A673 (cell line): ENCODE results near the gene MPPED2. TPM values are rescaled to one million over a fixed set of nuclear protein-coding genes. Genes with fewer than 3 reads are reported as not detected.

Experiments used
- BruUV-seq: library from RNA; stranded (reverse); fragments of 400-500 nt; replicated peaks from 2 replicates; lab custom pipeline; 2021; lab: Mats Ljungman, UMichigan
- CTCF ChIA-PET: fragments of 300-600 bp; sonication (Branson Sonifier 250); formaldehyde crosslinking; loops from one replicate; lab custom pipeline; 2022; ENCODE audit warnings: antibody characterized with exemption; lab: Charles Lee
- POLR2A ChIA-PET: fragments of 300-600 bp; sonication (Branson Sonifier 250); formaldehyde crosslinking; loops from one replicate; lab custom pipeline; 2022; ENCODE audit warnings: antibody characterized with exemption; ENCODE audit not compliant: low non-redundant PET; lab: Charles Lee
- DNase-seq: peaks from one replicate; pipeline ENCODE4 v3.0.0-alpha.2; 2015; ENCODE audit warnings: low spot score
- H3K27ac ChIP-seq: fragments of 200-600 bp; sonication (generic); 2 replicates; pipeline ENCODE4 v1.5.1; 2016; ENCODE audit warnings: mixed run types, low read depth, mild to moderate bottlenecking, mixed read lengths, antibody characterized with exemption, low read length; ENCODE audit not compliant: poor library complexity, severe bottlenecking
- H3K27me3 ChIP-seq: fragments of 200-600 bp; sonication (generic); replicated peaks from 2 replicates; pipeline ENCODE4 v1.6.1; 2017; ENCODE audit warnings: mixed run types, low read depth, mild to moderate bottlenecking, mixed read lengths, antibody characterized with exemption, low read length; ENCODE audit not compliant: insufficient read depth, poor library complexity
- H3K36me3 ChIP-seq: fragments of 200-600 bp; sonication (generic); 2 replicates; pipeline ENCODE4 v1.6.1; 2016; ENCODE audit warnings: mixed run types, mild to moderate bottlenecking, mixed read lengths, antibody characterized with exemption, low read length; ENCODE audit not compliant: insufficient read depth, poor library complexity, severe bottlenecking
- H3K4me1 ChIP-seq: fragments of 200-600 bp; sonication (generic); 2 replicates; pipeline ENCODE4 v1.6.1; 2017; ENCODE audit warnings: mixed run types, mild to moderate bottlenecking, mixed read lengths, antibody characterized with exemption, low read length; ENCODE audit not compliant: insufficient read depth, poor library complexity, severe bottlenecking
- H3K4me3 ChIP-seq: fragments of 200-600 bp; sonication (generic); 2 replicates; pipeline ENCODE4 v1.5.1; 2016; ENCODE audit warnings: low read depth, mixed run types, mild to moderate bottlenecking, mixed read lengths, low read length; ENCODE audit not compliant: poor library complexity, severe bottlenecking
- H3K9me3 ChIP-seq: fragments of 200-600 bp; sonication (generic); 2 replicates; pipeline ENCODE4 v1.6.1; 2016; ENCODE audit warnings: mixed run types, low read depth, mild to moderate bottlenecking, mixed read lengths, antibody characterized with exemption, low read length; ENCODE audit not compliant: poor library complexity, severe bottlenecking
- EZH2 ChIP-seq: fragments of 200-600 bp; sonication (generic); IDR thresholded peaks from 2 replicates; pipeline ENCODE4 v1.6.1; 2017; ENCODE audit warnings: borderline replicate concordance, low read depth, mild to moderate bottlenecking, mixed read lengths, antibody characterized with exemption, low read length; ENCODE audit not compliant: poor library complexity, severe bottlenecking
- intact Hi-C: fragments of 100-400 bp; cut with micrococcal nuclease; formaldehyde crosslinking; loops from one replicate; pipeline ENCODE4 v1.10.0; 2022; ENCODE audit not compliant: unreplicated experiment
- total RNA-seq: library from RNA; stranded (reverse); gene quantifications from 2 replicates; pipeline ENCODE4 v1.2.3, GENCODE V29; 2021
- TF ChIP-seq, protein P1 (sequence below): fragments of 300-800, 200-600 bp; sonication (generic); conservative IDR thresholded peaks from 2 replicates; pipeline ENCODE4 v1.5.1; 2017; ENCODE audit warnings: low read depth, mild to moderate bottlenecking, antibody characterized with exemption, low read length, moderate library complexity, mixed read lengths

MPPED2 gene
- total RNA-seq, 1 experiment from 2014 or later = 2.0 TPM

GRCh38 chr11:30549565-30549964, 36.6 kb downstream of the MPPED2 start:
- DNase-seq = no peak
- H3K9me3 ChIP-seq = no peaks in the 10 kb centered on the region
- no peak overlapping the region for H3K4me3 ChIP-seq
- no peak for TF ChIP-seq EZH2
- TF ChIP-seq, protein P1, sequence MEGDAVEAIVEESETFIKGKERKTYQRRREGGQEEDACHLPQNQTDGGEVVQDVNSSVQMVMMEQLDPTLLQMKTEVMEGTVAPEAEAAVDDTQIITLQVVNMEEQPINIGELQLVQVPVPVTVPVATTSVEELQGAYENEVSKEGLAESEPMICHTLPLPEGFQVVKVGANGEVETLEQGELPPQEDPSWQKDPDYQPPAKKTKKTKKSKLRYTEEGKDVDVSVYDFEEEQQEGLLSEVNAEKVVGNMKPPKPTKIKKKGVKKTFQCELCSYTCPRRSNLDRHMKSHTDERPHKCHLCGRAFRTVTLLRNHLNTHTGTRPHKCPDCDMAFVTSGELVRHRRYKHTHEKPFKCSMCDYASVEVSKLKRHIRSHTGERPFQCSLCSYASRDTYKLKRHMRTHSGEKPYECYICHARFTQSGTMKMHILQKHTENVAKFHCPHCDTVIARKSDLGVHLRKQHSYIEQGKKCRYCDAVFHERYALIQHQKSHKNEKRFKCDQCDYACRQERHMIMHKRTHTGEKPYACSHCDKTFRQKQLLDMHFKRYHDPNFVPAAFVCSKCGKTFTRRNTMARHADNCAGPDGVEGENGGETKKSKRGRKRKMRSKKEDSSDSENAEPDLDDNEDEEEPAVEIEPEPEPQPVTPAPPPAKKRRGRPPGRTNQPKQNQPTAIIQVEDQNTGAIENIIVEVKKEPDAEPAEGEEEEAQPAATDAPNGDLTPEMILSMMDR = no peak
- no peaks in the 10 kb centered on the region for H3K27me3 ChIP-seq
- H3K36me3 ChIP-seq = no peaks in the 10 kb centered on the region
- intact Hi-C loops = no loop called here
- H3K4me1 ChIP-seq = no peaks in the 10 kb centered on the region
- ChIA-PET CTCF (no interaction called here), POLR2A (no interaction called here)
- no TSS peak for BruUV-seq
- no peak overlapping the region for H3K27ac ChIP-seq

DNA sequence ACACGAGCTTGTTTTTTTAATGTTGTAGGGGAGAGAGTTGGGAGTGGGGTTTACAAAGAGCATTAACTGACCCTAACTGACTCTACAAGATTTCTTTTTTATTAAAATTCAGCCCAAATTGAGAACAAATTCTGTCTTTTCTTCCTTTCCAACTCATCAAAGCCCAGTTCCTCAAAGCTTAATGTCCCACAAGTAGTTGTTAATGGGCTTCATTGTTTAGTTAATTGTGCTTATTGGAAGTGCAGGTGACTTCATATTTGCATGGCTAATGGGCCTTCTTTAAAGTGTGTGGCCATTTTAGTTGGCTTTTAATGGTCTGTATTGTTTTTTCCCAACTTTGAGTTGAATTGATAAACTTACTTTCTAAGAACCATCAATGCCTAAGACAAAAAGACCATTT, 39.8 kb downstream of the MPPED2 start:
- Histone ChIP-seq H3K9me3 (no peaks in the 10 kb centered on the region), H3K4me1 (no peaks in the 10 kb centered on the region), H3K27me3 (no peaks in the 10 kb centered on the region), H3K4me3 (no peak overlapping the region), H3K27ac (no peak overlapping the region), H3K36me3 (no peaks in the 10 kb centered on the region)
- TF ChIP-seq, protein P1 = no peak
- no peak for TF ChIP-seq EZH2
- no peak for DNase-seq
- no TSS peak for BruUV-seq
- ChIA-PET POLR2A (no interaction called here), CTCF (no interaction called here)
- intact Hi-C loops = no loop called here

GRCh38 chr11:30545507-30545906, 40.6 kb downstream of the MPPED2 start:
- ChIA-PET CTCF (no interaction called here), POLR2A (no interaction called here)
- intact Hi-C loops = no loop called here
- no peak for DNase-seq
- H3K4me3 ChIP-seq = no peak overlapping the region
- no peaks in the 10 kb centered on the region for H3K9me3 ChIP-seq
- no peaks in the 10 kb centered on the region for H3K4me1 ChIP-seq
- H3K27ac ChIP-seq = no peak overlapping the region
- no peaks in the 10 kb centered on the region for H3K36me3 ChIP-seq
- no peak for TF ChIP-seq EZH2
- TF ChIP-seq, protein P1 = no peak
- H3K27me3 ChIP-seq = no peaks in the 10 kb centered on the region
- BruUV-seq = no TSS peak
